Neural crest cell (in vitro differentiated cells): Measurements from ENCODE around the gene RASA3. TPM values are rescaled to one million over a fixed set of nuclear protein-coding genes. Genes with fewer than 3 reads are reported as not detected.

Experiments
- DNase-seq: peaks from one replicate; pipeline ENCODE4 v3.0.0; 2021; ENCODE audit warnings: low read depth, mixed read lengths, low spot score
- H3K27ac Mint-ChIP-seq: one replicate; pipeline ENCODE4 v1.8.0; 2021; ENCODE audit warnings: mild to moderate bottlenecking, mixed read lengths; ENCODE audit not compliant: unreplicated experiment
- H3K27me3 Mint-ChIP-seq: 2 replicates; pipeline ENCODE4 v1.8.0; 2021; ENCODE audit warnings: low read depth, mild to moderate bottlenecking, mixed read lengths
- H3K36me3 Mint-ChIP-seq: 2 replicates; pipeline ENCODE4 v1.8.0; 2021; ENCODE audit warnings: low read depth, mild to moderate bottlenecking, mixed read lengths
- H3K4me1 Mint-ChIP-seq: 2 replicates; pipeline ENCODE4 v1.8.0; 2021; ENCODE audit warnings: mixed read lengths
- H3K4me3 Mint-ChIP-seq: one replicate; pipeline ENCODE4 v1.8.0; 2021; ENCODE audit warnings: mild to moderate bottlenecking, mixed read lengths
- H3K9me3 Mint-ChIP-seq: 2 replicates; pipeline ENCODE4 v1.8.0; 2021; ENCODE audit warnings: mixed read lengths
- CTCF ChIP-seq: fragments of 200-600 bp; sonication (generic); conservative IDR thresholded peaks from 2 replicates; pipeline ENCODE4 v1.5.0; 2021; ENCODE audit warnings: antibody characterized with exemption, mild to moderate bottlenecking
- total RNA-seq: library from RNA; stranded (reverse); gene quantifications from 2 replicates; pipeline ENCODE4 v1.2.1, GENCODE V29; 2021

The RASA3 gene
- total RNA-seq, 1 donor from 2014 or later, result 29.5 TPM

- Mint-ChIP-seq H3K36me3 (peaks cover 15% of the 10 kb centered on the region), H3K4me1 (peaks cover 28% of the 10 kb centered on the region), H3K27me3 (no peaks in the 10 kb centered on the region), H3K4me3 (no peak overlapping the region), H3K9me3 (no peaks in the 10 kb centered on the region), H3K27ac (peak overlapping the region; percentile 67)
- no peak for DNase-seq
- no peak for TF ChIP-seq CTCF
Measured at GRCh38 chr13:114026481-114026880, 105.9 kb downstream of the RASA3 start.

GRCh38 chr13:114025714-114026431, 106.5 kb downstream of the RASA3 start:
- peak overlapping the region; percentile 88 for H3K27ac Mint-ChIP-seq
- H3K27me3 Mint-ChIP-seq, result no peaks in the 10 kb centered on the region
- TF ChIP-seq CTCF, result no peak
- peaks cover 22% of the 10 kb centered on the region for H3K4me1 Mint-ChIP-seq
- no peak for DNase-seq
- H3K9me3 Mint-ChIP-seq, result no peaks in the 10 kb centered on the region
- peaks cover 9% of the 10 kb centered on the region for H3K36me3 Mint-ChIP-seq
- peak overlapping the region; percentile 61 for H3K4me3 Mint-ChIP-seq

GRCh38 chr13:114025405-114025713, 107.1 kb downstream of the RASA3 start:
- no peaks in the 10 kb centered on the region for H3K27me3 Mint-ChIP-seq

GRCh38 chr13:114024603-114025404, 107.6 kb downstream of the RASA3 start:
- Mint-ChIP-seq H3K27ac (no peak overlapping the region), H3K36me3 (peaks cover 7% of the 10 kb centered on the region), H3K4me3 (no peak overlapping the region), H3K9me3 (no peaks in the 10 kb centered on the region), H3K27me3 (no peaks in the 10 kb centered on the region), H3K4me1 (peaks cover 17% of the 10 kb centered on the region)
- no peak for DNase-seq
- no peak for TF ChIP-seq CTCF

More at GRCh38 chr13:114025405-114025713, 107.1 kb downstream of the RASA3 start:
- Mint-ChIP-seq H3K27ac (peak overlapping the region; percentile 88), H3K9me3 (no peaks in the 10 kb centered on the region), H3K36me3 (peaks cover 7% of the 10 kb centered on the region), H3K4me1 (peaks cover 17% of the 10 kb centered on the region), H3K4me3 (peak overlapping the region; percentile 61)
- no peak for TF ChIP-seq CTCF
- no peak for DNase-seq

GRCh38 chr13:114023716-114024602, 108.5 kb downstream of the RASA3 start:
- no peaks in the 10 kb centered on the region for H3K9me3 Mint-ChIP-seq
- TF ChIP-seq CTCF, result no peak
- H3K4me1 Mint-ChIP-seq, result peaks cover 17% of the 10 kb centered on the region

More at GRCh38 chr13:114023716-114024602, 108.5 kb downstream of the RASA3 start:
- Mint-ChIP-seq H3K27ac (no peak overlapping the region), H3K4me3 (no peak overlapping the region), H3K36me3 (peaks cover 4% of the 10 kb centered on the region), H3K27me3 (no peaks in the 10 kb centered on the region)
- no peak for DNase-seq
